HG03460 (cell line): ENCODE results near the gene ANKRD44.

Source experiments
- ATAC-seq: cut with Tn5 transposase; IDR thresholded peaks from one replicate; pipeline ENCODE4 v1.9.1; 2021; ENCODE audit not compliant: unreplicated experiment

ANKRD44 gene

DNA sequence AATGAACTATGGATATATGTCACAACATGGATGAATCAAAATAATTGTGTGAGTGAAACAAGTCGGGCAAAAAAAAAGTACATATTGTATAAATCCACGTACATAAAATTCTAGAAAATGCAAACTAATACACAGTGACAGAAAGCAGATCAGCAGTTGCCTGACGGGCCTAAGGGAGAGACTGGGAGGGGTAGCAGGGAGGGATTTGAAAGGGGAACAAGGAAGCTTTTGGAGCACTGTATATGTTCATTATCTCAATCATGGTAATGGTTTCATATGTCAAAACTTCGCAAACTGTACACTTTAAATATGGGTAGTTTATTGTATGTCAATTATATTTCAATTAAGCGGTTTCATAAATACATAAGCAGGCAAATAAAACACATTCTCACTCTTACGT lies 153.8 kb downstream of the ANKRD44 start:
- ATAC-seq, result no peak

DNA sequence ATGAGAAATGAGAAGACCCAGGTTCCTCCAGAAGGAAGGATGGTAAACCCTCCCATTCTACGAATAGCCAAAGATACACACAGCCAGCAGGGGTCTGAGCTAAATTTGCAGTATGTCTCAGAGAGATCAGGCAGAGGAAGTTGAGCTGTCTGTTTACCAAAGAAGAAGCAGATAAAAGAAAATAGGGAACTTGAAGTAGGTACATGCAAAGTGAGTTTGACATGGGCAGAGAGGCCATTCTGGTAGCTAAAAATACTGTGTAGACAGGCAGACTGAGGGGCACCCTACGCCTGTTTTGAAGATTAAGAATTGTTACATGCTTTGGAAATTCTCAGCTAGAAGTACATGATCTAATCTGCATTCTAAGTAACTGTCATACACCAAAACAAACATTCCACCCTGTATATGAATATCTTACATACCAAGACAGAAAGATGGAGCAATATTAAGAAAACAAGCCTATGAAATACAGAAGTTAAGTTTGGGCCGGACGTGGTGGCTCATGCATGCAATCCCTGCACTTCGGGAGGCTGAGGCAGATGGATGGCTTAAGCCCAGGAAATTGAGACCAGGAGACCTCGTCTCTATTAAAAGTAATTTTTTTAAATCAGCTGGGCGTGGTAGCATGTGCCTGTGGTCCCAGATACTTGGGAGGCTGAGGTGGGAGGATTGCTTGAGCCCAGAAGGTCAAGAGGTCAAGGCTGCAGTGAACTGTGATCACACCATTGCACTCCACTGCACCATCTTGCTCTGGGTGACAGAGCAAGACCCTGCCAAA lies 157.9 kb downstream of the ANKRD44 start:
- peak; percentile 81 for ATAC-seq

DNA sequence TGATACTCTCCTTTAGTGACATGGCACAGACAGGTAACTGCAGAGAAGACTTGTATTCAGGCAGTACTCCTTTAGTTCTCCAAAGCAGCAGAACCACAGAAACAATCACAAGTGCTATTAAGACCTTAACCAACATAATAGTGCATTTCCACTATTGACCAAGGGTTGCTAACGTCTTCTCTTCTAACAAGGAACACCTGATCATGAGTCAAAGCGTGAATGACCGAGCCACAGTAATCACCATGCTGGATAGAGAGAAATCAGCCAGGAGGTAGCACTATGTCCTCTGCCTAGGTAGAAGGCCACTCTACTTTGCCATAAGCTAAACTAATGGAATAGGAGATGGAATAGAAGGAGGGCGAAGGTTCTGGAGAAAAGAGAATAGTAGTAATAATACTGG lies 161.0 kb downstream of the ANKRD44 start:
- no peak for ATAC-seq

DNA sequence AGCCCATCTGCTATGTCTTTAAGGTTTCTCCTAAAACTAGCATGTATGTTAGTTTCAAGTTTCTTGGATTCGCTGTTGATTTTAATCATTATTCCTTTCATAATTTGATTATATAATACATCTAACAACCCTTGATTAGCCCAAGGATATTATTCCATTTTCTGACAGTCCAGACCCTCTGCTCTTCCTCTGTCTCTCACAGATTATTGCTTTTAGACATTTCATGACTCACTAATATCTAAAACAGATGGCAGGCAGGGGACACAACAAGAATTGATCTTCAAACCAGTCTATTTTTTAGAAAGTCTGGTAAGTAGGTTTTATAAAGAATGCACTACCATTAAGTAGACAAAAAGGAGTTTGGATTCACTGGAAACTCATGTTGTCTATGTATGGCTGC lies 162.2 kb downstream of the ANKRD44 start:
- no peak for ATAC-seq

DNA sequence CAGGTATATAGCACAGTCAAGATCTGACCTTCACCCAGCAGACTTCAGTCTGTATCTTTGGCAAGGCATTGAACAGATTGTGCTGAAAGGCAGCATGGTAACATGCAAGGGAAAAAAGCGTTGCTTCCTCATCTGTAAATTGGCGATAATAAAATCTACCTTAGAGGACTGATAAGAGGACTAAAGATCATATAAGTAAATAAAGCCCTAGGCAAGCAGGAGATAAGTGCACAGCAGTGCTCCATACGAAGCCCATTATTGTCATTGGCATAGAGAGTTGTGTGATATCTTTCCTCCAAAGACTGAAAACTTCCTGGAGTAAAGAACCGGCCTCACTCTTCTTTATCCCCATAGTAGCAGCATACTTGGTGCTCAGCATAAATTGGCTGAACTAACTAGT lies 162.6 kb downstream of the ANKRD44 start:
- ATAC-seq, result no peak

DNA sequence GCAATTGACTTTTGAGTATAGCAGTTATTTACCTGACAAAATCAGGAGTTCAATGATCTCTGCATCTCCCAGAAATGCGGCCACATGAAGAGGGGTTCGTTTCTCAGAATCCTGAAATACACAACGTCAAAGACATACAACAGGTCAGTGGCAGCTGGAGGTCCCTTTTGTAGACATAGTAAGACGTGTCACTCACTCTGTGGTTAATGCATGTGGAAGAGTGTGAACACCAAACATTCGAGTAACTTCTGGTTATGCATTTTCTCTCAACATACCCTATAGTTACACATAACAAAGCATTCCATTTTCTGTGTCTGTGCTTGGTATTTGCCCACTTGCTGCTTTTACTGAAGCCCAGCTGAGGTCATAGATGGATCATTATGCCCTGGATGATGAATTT lies 163.6 kb downstream of the ANKRD44 start:
- no peak for ATAC-seq

DNA sequence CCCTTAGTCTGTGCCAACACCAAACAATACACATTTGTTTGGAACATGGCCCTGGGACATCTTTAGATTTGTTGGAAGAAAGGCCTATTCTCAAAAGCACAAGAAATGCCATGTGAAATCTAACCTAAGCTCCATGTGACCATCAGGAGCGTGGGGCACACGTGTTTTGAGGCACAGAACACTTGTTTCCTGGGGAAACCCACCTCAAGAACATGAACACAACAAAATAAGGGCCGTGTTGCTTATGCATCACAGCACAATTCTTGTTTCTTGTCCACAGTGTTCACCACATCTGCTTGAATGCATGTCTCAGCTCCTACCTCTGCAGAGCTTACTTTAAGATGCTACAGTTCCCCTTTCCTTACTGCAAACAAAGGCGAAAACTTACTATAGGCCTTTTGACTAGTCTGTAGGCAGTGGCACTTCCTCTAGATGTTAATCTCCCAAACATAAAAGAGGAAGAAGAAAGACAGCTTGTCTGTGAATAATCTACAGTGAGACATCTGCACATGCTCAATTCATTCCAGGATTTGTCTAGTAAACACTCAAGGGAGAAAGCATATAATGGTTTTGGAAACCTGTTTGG lies 165.0 kb downstream of the ANKRD44 start:
- ATAC-seq, result peak; percentile 98

DNA sequence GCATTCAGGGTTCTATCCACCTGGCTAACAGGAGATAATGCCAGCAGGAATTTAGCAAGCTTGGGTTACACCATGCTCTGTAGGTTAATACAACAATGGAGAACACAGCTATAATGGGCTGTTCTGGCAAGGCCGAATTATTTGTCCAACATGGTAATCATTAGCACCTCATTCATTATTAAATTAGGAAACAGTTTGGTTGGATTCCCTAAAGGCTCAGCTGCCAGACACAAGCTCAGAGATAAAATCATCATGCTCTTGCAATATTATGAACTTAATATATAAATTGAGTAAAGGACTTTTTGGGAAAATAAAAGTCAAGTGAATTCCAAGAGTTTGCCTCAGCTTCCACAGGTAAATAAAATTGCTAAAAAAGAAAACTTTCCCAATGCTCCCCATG lies 166.4 kb downstream of the ANKRD44 start:
- ATAC-seq, result no peak

DNA sequence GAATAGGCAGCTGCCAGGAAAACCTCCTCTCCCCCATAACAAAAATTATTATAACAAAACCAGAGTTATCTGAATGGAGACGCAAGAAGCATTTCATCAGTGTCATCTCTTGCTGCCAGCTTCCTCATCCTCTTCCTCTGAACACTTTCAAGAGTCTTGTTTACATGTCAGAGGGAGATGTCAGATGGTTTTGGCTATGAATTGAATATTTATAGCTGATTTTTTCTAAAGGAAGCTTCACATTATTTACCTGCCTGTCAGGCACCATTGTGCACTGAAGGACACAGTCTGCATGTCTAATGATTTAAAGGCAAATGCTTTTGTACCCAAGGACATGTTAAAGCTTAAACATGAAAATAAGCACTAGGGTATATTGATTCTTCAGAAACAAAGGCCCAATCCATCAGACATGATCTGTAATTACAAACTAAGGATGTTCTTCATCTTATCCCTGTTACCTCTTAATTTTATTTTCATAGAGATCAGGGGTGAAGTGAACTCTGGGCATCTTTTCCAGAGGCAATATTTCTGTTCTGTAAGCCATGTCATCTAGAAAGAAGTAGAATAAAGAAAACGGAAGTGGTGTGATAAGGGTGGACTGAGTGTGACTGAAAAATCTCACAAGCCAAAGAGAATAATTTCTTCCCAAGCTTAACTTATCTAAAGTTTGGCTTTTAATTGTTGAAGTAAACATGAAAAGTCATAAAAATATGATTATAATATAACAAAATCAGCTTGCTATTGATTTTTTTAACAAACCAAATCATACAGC lies 168.7 kb downstream of the ANKRD44 start:
- no peak for ATAC-seq

DNA sequence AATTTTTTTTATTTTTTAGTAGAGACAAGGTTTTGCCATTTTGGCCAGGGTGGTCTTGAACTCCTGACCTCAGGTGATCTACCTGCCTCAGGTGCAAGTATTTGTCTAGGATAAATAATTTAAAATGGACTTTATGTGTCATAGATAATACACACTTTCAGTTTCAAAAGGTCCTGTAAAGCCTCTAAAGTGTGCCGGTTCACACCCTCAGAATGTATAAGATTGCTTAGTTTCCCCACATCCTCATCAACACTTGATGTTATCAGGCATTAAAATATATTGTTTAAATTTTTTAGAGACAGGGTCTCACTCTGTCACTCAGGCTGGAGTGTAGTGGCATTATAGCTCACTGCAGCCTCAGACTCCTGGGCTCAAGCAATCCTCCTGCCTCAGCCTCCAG lies 170.5 kb downstream of the ANKRD44 start:
- ATAC-seq, result no peak

DNA sequence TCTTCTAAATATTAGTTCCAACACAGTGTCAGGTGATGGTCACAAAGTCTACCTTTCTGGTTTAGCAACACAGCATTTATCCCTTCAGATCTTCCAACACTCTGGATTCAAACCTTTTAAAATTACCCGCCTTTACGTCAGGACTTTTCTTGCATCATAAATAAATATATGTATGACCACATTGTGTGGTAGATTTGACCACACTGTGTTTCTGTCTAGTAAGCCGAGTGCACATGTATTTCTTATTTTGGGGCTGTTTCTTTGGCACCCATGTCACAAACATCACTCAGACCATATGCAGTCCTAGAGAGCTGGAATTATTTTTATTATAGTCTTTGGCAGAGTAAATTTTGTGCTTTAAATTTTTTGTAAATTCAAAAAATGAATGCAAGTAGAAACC lies 172.1 kb downstream of the ANKRD44 start:
- ATAC-seq, result no peak

DNA sequence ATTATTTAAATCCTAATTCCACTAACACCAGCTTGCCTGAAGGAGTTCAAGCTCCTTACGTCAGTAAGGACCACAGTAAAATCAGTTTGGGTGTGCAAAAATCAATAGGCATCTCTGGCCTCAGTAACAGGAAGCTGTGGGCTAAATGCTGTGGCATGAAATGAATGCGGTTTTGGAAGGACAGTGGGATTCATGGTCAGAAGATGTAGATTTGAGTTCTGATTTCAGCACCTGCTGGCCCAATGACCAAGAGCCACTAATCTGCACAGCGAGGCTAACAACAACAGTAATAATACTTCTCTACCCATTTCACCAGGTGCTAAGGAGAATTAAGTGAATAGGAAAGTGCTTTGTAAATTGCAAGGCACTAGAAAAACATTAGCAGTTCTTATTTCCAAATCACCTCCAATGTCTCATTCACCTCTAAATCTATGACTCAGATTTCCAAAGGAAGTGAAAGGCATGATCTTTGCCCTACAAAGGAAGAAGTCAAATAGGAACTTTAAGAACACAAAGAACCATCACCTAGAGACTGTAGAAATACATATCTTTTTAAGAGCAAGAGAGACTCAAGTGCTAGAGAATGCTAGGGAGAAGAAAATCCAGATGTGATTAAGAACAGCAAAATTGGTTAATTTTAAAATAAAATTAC lies 172.6 kb downstream of the ANKRD44 start:
- no peak for ATAC-seq

DNA sequence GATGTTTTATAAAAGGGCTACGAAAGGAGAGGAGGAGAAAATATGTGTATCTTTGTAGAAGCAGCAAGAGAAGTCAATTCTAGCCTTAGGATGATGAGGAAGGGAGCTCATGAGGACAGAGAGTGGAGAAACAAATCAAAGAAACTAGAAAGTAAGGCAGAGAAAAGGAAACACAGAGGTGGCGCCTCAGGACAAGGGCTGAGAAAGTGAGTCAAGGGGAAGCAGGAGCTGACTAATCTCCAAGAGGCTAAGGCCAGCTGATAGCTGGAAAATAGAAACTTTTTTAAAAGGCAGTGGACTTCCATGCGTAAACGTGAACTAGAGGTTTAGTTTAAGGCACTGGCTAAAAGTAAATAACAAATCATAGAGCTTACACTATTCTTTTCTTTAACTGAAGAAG lies 173.3 kb downstream of the ANKRD44 start:
- ATAC-seq, result no peak

DNA sequence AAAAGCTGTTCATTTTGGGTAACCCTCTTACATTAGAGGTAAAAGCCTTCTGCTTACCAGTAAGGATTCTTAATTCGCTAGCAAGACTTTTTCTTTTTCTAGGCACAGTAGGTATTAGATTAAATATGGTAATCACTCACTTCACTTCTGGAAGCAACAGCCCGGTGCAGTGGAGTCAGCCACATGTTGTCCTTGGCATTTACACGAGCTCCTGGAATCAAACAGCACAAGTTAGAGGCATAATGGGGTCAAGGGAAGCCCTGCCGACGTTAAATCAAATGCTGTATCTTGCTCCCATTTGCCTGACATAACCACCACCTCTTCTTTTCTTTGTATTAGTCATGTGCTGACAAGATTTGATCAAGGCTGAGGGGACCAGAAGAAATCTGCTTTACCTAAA lies 174.1 kb downstream of the ANKRD44 start:
- ATAC-seq, result no peak

DNA sequence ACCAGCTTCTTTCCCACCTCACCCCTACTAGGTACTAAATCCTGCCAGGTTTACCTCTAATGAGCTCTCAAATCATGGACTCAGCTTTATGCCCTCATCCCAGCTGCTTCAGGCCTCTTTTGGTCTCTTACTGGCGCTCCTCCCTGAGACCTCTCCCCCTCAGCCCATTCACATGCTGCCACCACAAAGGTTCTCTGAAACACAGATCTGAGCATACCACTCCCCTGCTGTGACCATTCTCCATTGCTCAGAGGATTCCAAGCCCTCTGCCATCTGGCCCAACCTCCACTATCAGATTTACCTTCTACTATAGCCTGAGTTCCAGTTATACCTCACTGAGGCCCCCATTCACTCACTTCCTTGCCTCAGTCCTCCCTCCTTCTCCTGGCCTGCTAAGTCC lies 174.8 kb downstream of the ANKRD44 start:
- no peak for ATAC-seq

DNA sequence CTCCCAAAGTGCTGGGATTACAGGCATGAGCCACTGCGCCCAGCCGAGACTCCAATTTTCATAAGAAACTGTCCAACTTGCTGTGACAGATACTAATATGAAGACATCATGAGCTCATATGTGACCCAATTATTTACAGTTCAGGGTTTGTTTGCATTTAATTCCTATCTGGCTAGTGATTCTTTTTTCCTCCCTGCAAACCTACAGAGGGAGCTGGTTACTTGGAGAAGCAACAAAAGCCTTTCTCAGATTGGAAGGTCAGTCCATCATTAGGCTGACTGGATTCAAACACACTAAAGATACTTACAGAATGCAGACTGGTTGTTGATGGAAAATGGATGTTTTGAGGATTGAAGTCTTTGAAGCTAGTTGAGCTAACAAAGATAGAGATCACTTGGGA lies 176.4 kb downstream of the ANKRD44 start:
- ATAC-seq, result no peak

DNA sequence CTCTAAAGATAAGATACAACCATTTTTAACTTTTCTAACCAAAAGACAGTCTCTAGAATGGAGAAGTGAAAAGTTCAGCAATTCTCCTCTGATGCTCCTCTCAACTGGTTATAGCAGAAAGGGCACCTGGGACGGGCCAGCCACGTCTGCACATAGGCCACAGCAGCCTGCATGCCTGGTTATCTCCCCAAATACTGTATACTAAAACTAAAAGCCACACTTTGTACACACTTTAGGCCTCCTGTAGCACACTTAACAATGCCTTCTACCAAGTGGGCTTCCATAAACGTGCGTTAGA lies 179.1 kb downstream of the ANKRD44 start:
- peak; percentile 72 for ATAC-seq

DNA sequence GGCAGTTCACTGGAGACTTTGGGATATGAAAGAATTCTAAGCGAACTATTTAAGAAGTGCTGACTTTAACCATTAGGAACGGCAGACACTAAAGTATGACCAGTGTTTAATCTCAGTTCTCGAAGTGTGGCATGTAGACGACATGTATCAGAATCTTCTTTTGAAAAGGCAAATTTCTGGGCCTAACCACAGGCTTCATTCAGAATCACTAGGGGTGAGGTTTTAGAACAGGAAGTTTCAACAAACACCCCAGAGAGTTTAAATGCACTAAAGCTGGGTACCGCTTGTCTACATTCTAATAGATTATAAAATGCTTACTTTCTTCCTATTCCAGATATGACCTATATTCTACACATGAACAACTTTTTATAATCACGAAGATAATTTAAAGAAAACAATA lies 180.3 kb downstream of the ANKRD44 start:
- peak; percentile 80 for ATAC-seq

DNA sequence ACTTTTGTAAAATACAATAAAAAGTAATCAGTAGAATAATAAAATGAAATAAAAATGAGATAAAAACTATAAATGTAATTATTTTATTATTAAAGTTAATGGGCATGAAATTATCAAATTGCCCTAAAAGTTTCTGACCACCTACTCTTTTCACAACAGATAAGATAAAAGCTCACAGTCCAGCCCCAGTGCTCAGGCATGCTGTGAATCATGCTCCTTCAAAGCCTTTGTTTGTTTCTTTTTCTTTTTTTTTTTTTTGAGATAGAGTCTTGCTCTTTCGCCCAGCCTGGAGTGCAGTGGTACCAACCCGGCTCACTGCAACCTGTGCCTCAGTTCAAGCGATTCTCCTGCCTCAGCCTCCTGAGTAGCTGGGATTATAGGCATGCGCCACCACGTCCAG lies 181.7 kb downstream of the ANKRD44 start:
- no peak for ATAC-seq

DNA sequence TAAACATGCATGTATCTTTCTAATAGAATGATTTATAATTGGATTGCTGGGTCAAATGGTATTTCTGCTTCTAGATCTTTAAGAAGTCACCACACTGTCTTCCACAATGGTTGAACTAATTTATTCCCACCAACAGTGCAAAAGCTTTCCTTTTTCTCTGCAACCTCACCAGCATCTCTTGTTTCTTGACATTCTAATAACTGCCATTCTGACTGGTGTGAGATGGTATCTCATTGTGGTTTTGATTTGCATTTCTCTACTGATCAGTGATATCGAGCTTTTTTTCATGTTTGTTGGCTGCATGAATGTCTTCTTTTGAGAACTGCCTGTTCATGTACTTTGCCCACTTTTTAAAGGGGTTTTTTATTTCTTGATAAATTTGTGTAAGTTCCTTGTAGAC lies 182.5 kb downstream of the ANKRD44 start:
- ATAC-seq, result no peak

DNA sequence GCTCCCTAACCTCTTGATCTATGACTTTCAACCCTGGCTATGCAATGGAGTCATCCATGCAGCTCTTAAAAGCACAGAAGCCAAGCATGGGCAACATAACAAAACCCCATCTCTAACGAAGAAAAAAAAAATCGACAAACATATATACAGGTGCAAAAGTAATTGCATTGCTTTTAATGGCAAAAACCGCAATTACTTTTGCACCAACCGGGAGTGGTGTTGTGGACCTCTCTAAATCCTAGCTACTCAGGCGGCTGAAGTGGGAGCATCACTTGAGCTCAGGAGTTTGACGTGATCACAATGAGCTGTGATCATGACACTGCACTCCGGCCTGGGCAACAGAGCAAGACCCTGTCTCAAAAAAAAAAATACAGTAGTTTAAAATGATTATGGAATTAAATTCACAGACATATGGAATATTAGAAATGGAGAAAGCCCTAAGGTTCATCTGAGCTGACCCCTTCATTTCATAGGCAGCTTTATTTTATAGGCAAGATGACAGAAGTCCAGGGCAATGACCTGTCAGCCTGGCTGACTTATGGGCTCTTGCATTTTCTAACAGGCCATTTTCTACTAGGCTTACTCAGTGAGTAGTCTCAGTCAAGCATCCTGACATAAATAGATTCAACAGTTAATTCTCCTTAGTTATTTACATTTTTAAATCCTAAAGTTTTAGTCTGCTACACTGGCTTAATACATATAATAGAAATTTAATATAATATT lies 183.8 kb downstream of the ANKRD44 start:
- ATAC-seq, result no peak
